Stimulated activated CD4-positive, alpha-beta T cell treated with anti-CD3 and anti-CD28 coated beads, Interleukin-2, amount 100 ng/mL, for 4 hours (primary cell): ENCODE data around the gene HS1BP3.

Source experiments
- DNase-seq: peaks from one replicate; pipeline ENCODE4 v3.0.0-alpha.2; 2020; ENCODE audit warnings: low read depth

Gene HS1BP3

GRCh38 chr2:20674974-20675679, 24.2 kb upstream of the HS1BP3 start:
- DNase-seq = no peak

- DNase-seq = no peak
Observed at GRCh38 chr2:20674309-20674965, 23.5 kb upstream of the HS1BP3 start.

GRCh38 chr2:20673686-20674308, 22.9 kb upstream of the HS1BP3 start:
- DNase-seq = no peak

GRCh38 chr2:20672201-20672951, 21.5 kb upstream of the HS1BP3 start:
- no peak for DNase-seq

GRCh38 chr2:20671736-20672080, 20.8 kb upstream of the HS1BP3 start:
- no peak for DNase-seq

GRCh38 chr2:20671036-20671735, 20.3 kb upstream of the HS1BP3 start:
- DNase-seq = no peak

- DNase-seq = no peak
Observed at GRCh38 chr2:20670315-20671035, 19.6 kb upstream of the HS1BP3 start.

- DNase-seq = no peak
Observed at GRCh38 chr2:20669562-20670314, 18.8 kb upstream of the HS1BP3 start.

- no peak for DNase-seq
Observed at GRCh38 chr2:20668871-20669475, 18.1 kb upstream of the HS1BP3 start.

- no peak for DNase-seq
Observed at GRCh38 chr2:20668451-20668850, 17.6 kb upstream of the HS1BP3 start.

- no peak for DNase-seq
Observed at GRCh38 chr2:20667531-20668401, 16.9 kb upstream of the HS1BP3 start.

GRCh38 chr2:20667151-20667530, 16.2 kb upstream of the HS1BP3 start:
- DNase-seq = no peak

GRCh38 chr2:20666304-20667150, 15.6 kb upstream of the HS1BP3 start, which contains the start of gene GDF7:
Gene GDF7 (plus strand): TSS chr2:20667144. CDS start chr2:20667240, 96 bp downstream.
- DNase-seq = no peak

- no peak for DNase-seq
Observed at GRCh38 chr2:20666005-20666303, 15.1 kb upstream of the HS1BP3 start.

- DNase-seq = no peak
Observed at GRCh38 chr2:20665243-20666004, 14.5 kb upstream of the HS1BP3 start.

- DNase-seq = no peak
Observed at GRCh38 chr2:20664431-20665242, 13.7 kb upstream of the HS1BP3 start.

GRCh38 chr2:20664071-20664390, 13.1 kb upstream of the HS1BP3 start:
- no peak for DNase-seq
